CD14-positive monocyte (primary cell): ENCODE data around the gene STT3B. TPM values are rescaled to one million over a fixed set of nuclear protein-coding genes. Genes with fewer than 3 reads are reported as not detected.

Experiments used
- DNase-seq, 3 donors: peaks; one replicate each; pipeline ENCODE4 v3.0.0-alpha.2; 2011 to 2022
- H2AFZ ChIP-seq: 2 replicates; pipeline ENCODE4 v1.6.0; 2012; ENCODE audit warnings: mild to moderate bottlenecking, low read depth, low read length, inconsistent platforms; ENCODE audit not compliant: insufficient read depth, poor library complexity, severe bottlenecking
- H3K27ac ChIP-seq, 2 donors: 1 replicate in 1 of 2; 2 replicates in 1 of 2; pipeline ENCODE4 v1.5.1; 2012 to 2013; ENCODE audit warnings: low read length in 2 of 2, control low read depth in 1 of 2, inconsistent platforms in 1 of 2, low read depth in 1 of 2, mild to moderate bottlenecking in 1 of 2
- H3K27me3 ChIP-seq, 2 donors: one replicate each; pipeline versions ENCODE4 v1.6.0 to v1.6.1; 2011 to 2013; ENCODE audit warnings: low read length in 2 of 2; ENCODE audit not compliant: control insufficient read depth in 2 of 2, insufficient read depth in 2 of 2
- H3K36me3 ChIP-seq, 2 donors: replicated peaks in 1 of 2; 1 replicate in 1 of 2; 2 replicates in 1 of 2; pipeline versions ENCODE4 v1.5.1 to v1.6.1; 2012 to 2013; ENCODE audit warnings: low read length in 2 of 2, control low read depth in 1 of 2, inconsistent platforms in 1 of 2, mild to moderate bottlenecking in 1 of 2; ENCODE audit not compliant: insufficient read depth in 2 of 2, control insufficient read depth in 1 of 2
- H3K4me1 ChIP-seq, 2 donors: 1 replicate in 1 of 2; 2 replicates in 1 of 2; pipeline versions ENCODE4 v1.5.1 to v1.6.1; 2012 to 2013; ENCODE audit warnings: low read length in 2 of 2, control low read depth in 1 of 2, inconsistent platforms in 1 of 2, mild to moderate bottlenecking in 1 of 2, moderate library complexity in 1 of 2; ENCODE audit not compliant: insufficient read depth in 2 of 2, control insufficient read depth in 1 of 2
- H3K4me2 ChIP-seq: replicated peaks from 2 replicates; pipeline ENCODE3; 2012; ENCODE audit warnings: low read length, moderate library complexity, mild to moderate bottlenecking; ENCODE audit not compliant: poor library complexity, severe bottlenecking; ENCODE audit errors: extremely low read depth
- H3K4me3 ChIP-seq, 3 experiments: fragments of 200-600 bp in 1 of 3; sonication (generic) in 1 of 3; replicated peaks in 1 of 3; 1 replicate in 2 of 3; 2 replicates in 1 of 3; pipeline ENCODE4 v1.5.1; 2011 to 2013; ENCODE audit warnings: low read length in 3 of 3, mild to moderate bottlenecking in 3 of 3, control low read depth in 2 of 3, low read depth in 2 of 3, inconsistent platforms in 1 of 3, moderate library complexity in 1 of 3
- H3K79me2 ChIP-seq: 2 replicates; pipeline ENCODE4 v1.6.0; 2012; ENCODE audit warnings: mild to moderate bottlenecking, control low read depth, inconsistent platforms, low read length, moderate library complexity; ENCODE audit not compliant: insufficient read depth
- H3K9ac ChIP-seq: 2 replicates; pipeline ENCODE4 v1.6.0; 2017; ENCODE audit warnings: low read length, mild to moderate bottlenecking; ENCODE audit not compliant: insufficient read depth, poor library complexity, severe bottlenecking
- H3K9me3 ChIP-seq, 2 donors: replicated peaks in 1 of 2; 1 replicate in 1 of 2; 2 replicates in 1 of 2; pipeline versions ENCODE4 v1.5.1 to v1.6.1; 2012 to 2013; ENCODE audit warnings: low read length in 2 of 2, control low read depth in 1 of 2; ENCODE audit not compliant: control insufficient read depth in 1 of 2, insufficient read depth in 1 of 2
- H4K20me1 ChIP-seq: 2 replicates; pipeline ENCODE4 v1.6.0; 2012; ENCODE audit warnings: mild to moderate bottlenecking, low read length, control low read depth, moderate library complexity; ENCODE audit not compliant: insufficient read depth
- H3K27ac Mint-ChIP-seq, 7 donors: one replicate each; pipeline ENCODE4 v1.8.0; 2020; ENCODE audit warnings: mild to moderate bottlenecking in 7 of 7, mixed read lengths in 7 of 7, moderate library complexity in 6 of 7, inconsistent platforms in 2 of 7
- H3K27me3 Mint-ChIP-seq, 3 donors: one replicate each; pipeline ENCODE4 v1.8.0; 2021 to 2022; ENCODE audit warnings: low read depth in 3 of 3, mild to moderate bottlenecking in 3 of 3, mixed read lengths in 3 of 3, moderate library complexity in 3 of 3, inconsistent platforms in 1 of 3
- H3K36me3 Mint-ChIP-seq, 2 donors: one replicate each; pipeline ENCODE4 v1.8.0; 2020; ENCODE audit warnings: mixed read lengths in 2 of 2, inconsistent platforms in 1 of 2, mild to moderate bottlenecking in 1 of 2
- H3K4me1 Mint-ChIP-seq: one replicate; pipeline ENCODE4 v1.8.0; 2020; ENCODE audit warnings: mild to moderate bottlenecking, mixed read lengths
- H3K4me3 Mint-ChIP-seq, 2 donors: one replicate each; pipeline ENCODE4 v1.8.0; 2020; ENCODE audit warnings: mild to moderate bottlenecking in 2 of 2, mixed read lengths in 2 of 2, moderate library complexity in 1 of 2
- H3K9me3 Mint-ChIP-seq, 7 donors: one replicate each; pipeline ENCODE4 v1.8.0; 2020 to 2022; ENCODE audit warnings: mixed read lengths in 7 of 7, mild to moderate bottlenecking in 6 of 7, moderate library complexity in 6 of 7, inconsistent platforms in 2 of 7
- WGBS: methylation state at CpG from one replicate; pipeline ENCODE4 v1.1.5; 2013; ENCODE audit warnings: missing lambda C conversion rate; ENCODE audit not compliant: insufficient coverage; 5-methylcytosine and 5-hydroxymethylcytosine counted together
- intact Hi-C, 2 donors: fragments of 100-400 bp; cut with micrococcal nuclease; formaldehyde crosslinking; loops; one replicate each; pipeline versions ENCODE4 v1.15.0 to v1.15.1; 2023
- polyA plus RNA-seq, 3 donors: library from polyadenylated mRNA; depleted of rRNA in 1 of 3; unstranded in 2 of 3; stranded (reverse) in 1 of 3; fragments of 300-500 nt in 2 of 3; fragments of >200 nt in 1 of 3; fragmentation: Illumina TruSeq in 2 of 3; gene quantifications; 1 replicate in 2 of 3; 2 replicates in 1 of 3; pipeline ENCODE4 v1.2.3, GENCODE V29; 2012 to 2021
- TF ChIP-seq, protein P1 (sequence below): fragments of 200-600 bp; IDR thresholded peaks from one replicate; pipeline ENCODE4 v1.8.0; 2022; ENCODE audit warnings: antibody characterized with exemption, mild to moderate bottlenecking

Gene STT3B
- polyA plus RNA-seq, 3 donors: 47.3 to 97.0 (median 86.3) TPM

DNA sequence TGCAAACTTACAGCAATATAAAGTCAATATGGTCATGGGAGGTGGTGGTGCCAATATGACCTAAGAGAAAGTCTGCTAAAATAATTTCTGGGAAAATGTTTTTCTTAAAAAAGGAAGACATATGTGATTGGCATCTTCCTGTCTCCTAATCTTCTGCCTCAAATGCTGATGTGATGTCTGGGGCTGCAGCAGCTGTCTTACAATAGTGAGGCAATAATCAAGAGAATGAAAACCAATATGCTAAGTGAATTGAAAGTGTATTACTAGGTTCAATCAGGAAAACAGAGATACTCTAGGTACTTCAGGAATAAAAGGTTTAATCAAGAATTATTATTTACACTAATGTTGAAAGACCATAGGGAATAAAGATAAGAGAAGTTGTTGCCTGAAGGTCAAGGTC is 7.2 kb upstream of the STT3B start:
- H4K20me1 ChIP-seq: no peaks in the 10 kb centered on the region
- intact Hi-C loops: loop anchor here in 1 of 2 donors (10.0 kb wide), 2 partner anchors 49 to 271 kb away; no protein-coding TSS in a partner anchor
- H3K9me3 ChIP-seq: no peaks in the 10 kb centered on the region
- no peak overlapping the region for H3K9ac ChIP-seq
- Mint-ChIP-seq H3K36me3 (no peaks in the 10 kb centered on the region), H3K27me3 (no peaks in the 10 kb centered on the region), H3K4me3 (no peak overlapping the region), H3K27ac (no peak overlapping the region), H3K9me3 (no peaks in the 10 kb centered on the region), H3K4me1 (peaks cover 12% of the 10 kb centered on the region)
- H3K36me3 ChIP-seq: no peaks in the 10 kb centered on the region
- peaks cover 10% of the 10 kb centered on the region for H3K79me2 ChIP-seq
- H3K27ac ChIP-seq: no peak overlapping the region
- no peak for DNase-seq
- H3K27me3 ChIP-seq: no peaks in the 10 kb centered on the region
- H3K4me1 ChIP-seq: peaks cover 16 to 25% of the 10 kb centered on the region in 2 donors
- H3K4me3 ChIP-seq: no peak overlapping the region
- TF ChIP-seq, protein P1, sequence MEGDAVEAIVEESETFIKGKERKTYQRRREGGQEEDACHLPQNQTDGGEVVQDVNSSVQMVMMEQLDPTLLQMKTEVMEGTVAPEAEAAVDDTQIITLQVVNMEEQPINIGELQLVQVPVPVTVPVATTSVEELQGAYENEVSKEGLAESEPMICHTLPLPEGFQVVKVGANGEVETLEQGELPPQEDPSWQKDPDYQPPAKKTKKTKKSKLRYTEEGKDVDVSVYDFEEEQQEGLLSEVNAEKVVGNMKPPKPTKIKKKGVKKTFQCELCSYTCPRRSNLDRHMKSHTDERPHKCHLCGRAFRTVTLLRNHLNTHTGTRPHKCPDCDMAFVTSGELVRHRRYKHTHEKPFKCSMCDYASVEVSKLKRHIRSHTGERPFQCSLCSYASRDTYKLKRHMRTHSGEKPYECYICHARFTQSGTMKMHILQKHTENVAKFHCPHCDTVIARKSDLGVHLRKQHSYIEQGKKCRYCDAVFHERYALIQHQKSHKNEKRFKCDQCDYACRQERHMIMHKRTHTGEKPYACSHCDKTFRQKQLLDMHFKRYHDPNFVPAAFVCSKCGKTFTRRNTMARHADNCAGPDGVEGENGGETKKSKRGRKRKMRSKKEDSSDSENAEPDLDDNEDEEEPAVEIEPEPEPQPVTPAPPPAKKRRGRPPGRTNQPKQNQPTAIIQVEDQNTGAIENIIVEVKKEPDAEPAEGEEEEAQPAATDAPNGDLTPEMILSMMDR: no peak
- no peak overlapping the region for H2AFZ ChIP-seq
- H3K4me2 ChIP-seq: no peak overlapping the region

DNA sequence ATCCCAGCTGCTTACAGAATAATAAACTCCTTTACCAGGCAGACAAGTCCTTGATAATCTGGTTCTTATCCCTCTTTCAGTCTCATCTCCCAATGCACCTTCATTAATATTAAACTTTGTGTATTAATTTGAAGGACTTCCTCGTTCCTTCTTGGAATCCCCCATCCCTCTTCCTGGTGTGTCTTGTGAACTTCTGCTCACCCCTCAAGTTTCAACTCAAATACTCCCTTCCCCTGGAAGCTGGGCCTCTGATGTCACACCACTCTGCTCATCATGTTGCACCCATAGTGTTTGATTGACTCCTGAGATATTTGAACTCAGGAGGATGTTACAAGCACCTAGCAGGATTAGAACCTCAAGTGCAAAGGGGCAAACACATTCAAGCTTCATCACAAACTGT is 3.3 kb upstream of the STT3B start:
- H2AFZ ChIP-seq: no peak overlapping the region
- no CpG with 5 or more reads among the region's 1 CpG for whole genome bisulfite sequencing
- Mint-ChIP-seq H3K36me3 (no peaks in the 10 kb centered on the region), H3K27ac (no peak overlapping the region), H3K9me3 (no peaks in the 10 kb centered on the region), H3K27me3 (no peaks in the 10 kb centered on the region), H3K4me1 (peaks cover 4% of the 10 kb centered on the region), H3K4me3 (no peak overlapping the region)
- H3K27me3 ChIP-seq: no peaks in the 10 kb centered on the region
- H3K9me3 ChIP-seq: no peaks in the 10 kb centered on the region
- no peaks in the 10 kb centered on the region for H3K36me3 ChIP-seq
- peaks cover 23 to 32% of the 10 kb centered on the region in 2 donors for H3K4me1 ChIP-seq
- TF ChIP-seq, protein P1: no peak
- H3K4me3 ChIP-seq: no peak overlapping the region
- H3K9ac ChIP-seq: no peak overlapping the region
- no peak overlapping the region for H3K27ac ChIP-seq
- intact Hi-C loops: loop anchor here in 1 of 2 donors (10.0 kb wide), 2 partner anchors 45 to 275 kb away; no protein-coding TSS in a partner anchor
- H3K79me2 ChIP-seq: peaks cover 32% of the 10 kb centered on the region
- DNase-seq: peak in 1 of 3 donors; percentile 66
- peaks cover 13% of the 10 kb centered on the region for H4K20me1 ChIP-seq
- H3K4me2 ChIP-seq: no peak overlapping the region
